Measurements from ENCODE around the gene MED10. TPM values are rescaled to one million over a fixed set of nuclear protein-coding genes. Genes with fewer than 3 reads are reported as not detected.

Gene MED10
- total and polyA plus RNA-seq, 2 experiments from 2014 or later = 15.8 to 63.9 TPM

DNA sequence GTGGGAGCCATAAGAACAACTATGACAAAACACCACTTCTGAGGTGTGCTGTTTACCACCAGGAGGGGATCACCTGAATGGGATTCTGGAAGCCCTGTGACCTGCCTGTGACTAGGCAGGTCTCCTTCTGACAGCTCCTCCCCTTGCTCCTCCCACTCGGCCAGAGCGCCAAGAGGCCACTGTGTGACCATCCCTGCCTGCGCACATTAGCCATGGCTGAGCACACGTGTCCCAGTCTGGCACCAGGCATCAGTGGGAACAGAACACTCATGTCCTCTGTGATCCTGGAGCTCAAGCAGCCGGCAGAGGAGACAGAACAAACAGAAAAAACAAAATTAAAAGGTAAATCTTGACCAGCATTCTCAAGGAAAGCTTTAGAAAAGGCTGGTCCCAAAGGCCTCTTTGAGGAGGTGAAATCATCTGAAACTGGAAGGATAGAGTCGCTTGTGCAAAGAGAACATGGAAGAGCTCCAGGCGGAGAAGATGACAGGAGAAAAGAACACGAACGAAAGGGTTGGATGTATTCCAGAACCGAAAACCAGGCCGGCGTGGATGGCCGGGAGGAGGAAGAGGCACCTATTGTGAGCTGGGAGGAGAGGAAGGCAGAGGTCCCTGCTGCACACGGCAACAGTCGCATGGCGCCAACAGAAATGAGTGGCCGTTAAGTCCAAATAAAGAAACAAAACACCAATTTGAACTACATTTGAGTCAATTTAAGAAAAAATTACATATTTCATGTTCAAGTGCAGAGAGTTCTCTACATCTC is 5.1 kb downstream of the MED10 start:
- H3K36me3 ChIP-seq = peaks cover 42% of the 10 kb centered on the region

GRCh38 chr5:6372251-6373080 is 5.9 kb downstream of the MED10 start:
- Histone ChIP-seq H3K4me1 (ENCODE audit: low read depth) (peaks cover 4% of the 10 kb centered on the region), H3K27me3 (no peaks in the 10 kb centered on the region), H3K4me3 (no peak overlapping the region), H3K9me3 (ENCODE audit: low read depth) (no peaks in the 10 kb centered on the region), H3K36me3 (peaks cover 42% of the 10 kb centered on the region), H3K27ac (no peak overlapping the region)
- TF ChIP-seq, protein P1, sequence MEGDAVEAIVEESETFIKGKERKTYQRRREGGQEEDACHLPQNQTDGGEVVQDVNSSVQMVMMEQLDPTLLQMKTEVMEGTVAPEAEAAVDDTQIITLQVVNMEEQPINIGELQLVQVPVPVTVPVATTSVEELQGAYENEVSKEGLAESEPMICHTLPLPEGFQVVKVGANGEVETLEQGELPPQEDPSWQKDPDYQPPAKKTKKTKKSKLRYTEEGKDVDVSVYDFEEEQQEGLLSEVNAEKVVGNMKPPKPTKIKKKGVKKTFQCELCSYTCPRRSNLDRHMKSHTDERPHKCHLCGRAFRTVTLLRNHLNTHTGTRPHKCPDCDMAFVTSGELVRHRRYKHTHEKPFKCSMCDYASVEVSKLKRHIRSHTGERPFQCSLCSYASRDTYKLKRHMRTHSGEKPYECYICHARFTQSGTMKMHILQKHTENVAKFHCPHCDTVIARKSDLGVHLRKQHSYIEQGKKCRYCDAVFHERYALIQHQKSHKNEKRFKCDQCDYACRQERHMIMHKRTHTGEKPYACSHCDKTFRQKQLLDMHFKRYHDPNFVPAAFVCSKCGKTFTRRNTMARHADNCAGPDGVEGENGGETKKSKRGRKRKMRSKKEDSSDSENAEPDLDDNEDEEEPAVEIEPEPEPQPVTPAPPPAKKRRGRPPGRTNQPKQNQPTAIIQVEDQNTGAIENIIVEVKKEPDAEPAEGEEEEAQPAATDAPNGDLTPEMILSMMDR (IDR thresholded peaks at IDR 0.05; ENCODE audit: low read depth, low read length) = no peak
- no peak for DNase-seq (ENCODE audit: low read depth in 1 of 2, low spot score in 1 of 2)

More for the DNA sequence above, 5.1 kb downstream of the MED10 start:
- TF ChIP-seq, protein P1 (IDR thresholded peaks at IDR 0.05; ENCODE audit: low read depth, low read length) = no peak
- Histone ChIP-seq H3K27ac (no peak overlapping the region), H3K4me1 (ENCODE audit: low read depth) (peaks cover 7% of the 10 kb centered on the region), H3K27me3 (no peaks in the 10 kb centered on the region), H3K4me3 (no peak overlapping the region), H3K9me3 (ENCODE audit: low read depth) (no peaks in the 10 kb centered on the region)
- no peak for DNase-seq (ENCODE audit: low read depth in 1 of 2, low spot score in 1 of 2)

DNA sequence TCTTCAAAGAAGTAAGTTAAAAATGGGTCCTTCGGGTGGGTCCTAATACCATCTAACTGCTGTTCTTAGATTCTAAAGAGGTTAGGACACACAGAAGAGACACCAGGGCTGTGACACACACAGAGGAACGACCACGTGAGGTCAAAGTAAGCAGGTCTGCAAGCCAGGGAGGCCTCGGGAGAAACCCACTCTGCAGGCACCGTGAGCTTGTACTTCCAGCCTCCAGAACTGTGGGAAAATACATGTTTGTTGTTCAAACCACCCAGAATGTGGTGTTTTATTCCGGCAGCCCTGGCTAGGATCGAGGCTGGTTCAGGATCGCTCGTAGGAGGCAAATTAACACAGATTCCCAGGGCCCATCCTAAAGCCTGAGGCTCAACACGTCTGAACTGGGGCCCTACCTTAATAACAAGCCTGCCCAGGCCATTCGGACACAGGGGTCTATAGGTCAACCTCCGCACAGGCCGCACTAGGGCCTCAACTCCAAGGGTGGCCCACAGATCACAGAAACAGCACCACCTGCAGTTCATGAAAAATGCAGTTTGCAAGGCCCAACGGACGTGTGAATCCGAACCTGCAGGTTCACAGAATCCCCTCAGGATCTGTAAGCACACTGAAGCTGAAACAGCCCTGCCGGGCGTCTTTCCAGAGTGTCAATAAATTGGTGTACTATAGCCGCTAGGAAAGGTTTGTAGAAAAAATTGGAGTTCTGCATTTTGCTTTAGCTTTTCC is 7.1 kb downstream of the MED10 start:
- peaks cover 42% of the 10 kb centered on the region for H3K36me3 ChIP-seq
- H3K4me1 ChIP-seq (ENCODE audit: low read depth) = no peaks in the 10 kb centered on the region
- no peak for DNase-seq (ENCODE audit: low read depth in 1 of 2, low spot score in 1 of 2)

DNA sequence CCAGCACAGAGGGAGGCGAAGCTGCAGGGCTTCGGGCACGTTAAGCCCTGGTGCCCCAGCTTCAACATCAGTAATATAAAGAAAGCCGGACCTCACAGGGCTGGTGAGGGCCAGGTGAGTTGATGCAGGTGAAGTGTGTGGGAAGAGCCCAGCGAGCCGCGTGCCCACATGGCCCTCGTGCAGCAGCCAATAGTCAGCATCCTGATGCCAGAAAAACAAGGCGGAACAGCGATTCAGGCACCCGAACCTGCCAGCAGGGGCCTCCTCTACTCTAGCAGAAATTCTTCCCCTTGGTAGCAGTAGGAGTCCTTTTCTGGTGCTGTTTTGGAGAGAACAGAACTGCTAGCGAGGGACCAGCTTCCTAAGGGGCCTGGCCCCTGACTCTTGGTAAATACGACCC is 7.8 kb downstream of the MED10 start:
- H3K9me3 ChIP-seq (ENCODE audit: low read depth) = no peaks in the 10 kb centered on the region
- H3K27ac ChIP-seq = no peak overlapping the region
- no peak overlapping the region for H3K4me3 ChIP-seq
- peaks cover 42% of the 10 kb centered on the region for H3K36me3 ChIP-seq
- TF ChIP-seq, protein P1 (IDR thresholded peaks at IDR 0.05; ENCODE audit: low read depth, low read length) = no peak
- DNase-seq (ENCODE audit: low read depth in 1 of 2, low spot score in 1 of 2) = no peak
- no peaks in the 10 kb centered on the region for H3K27me3 ChIP-seq
- no peaks in the 10 kb centered on the region for H3K4me1 ChIP-seq (ENCODE audit: low read depth)

More for the DNA sequence above, 7.1 kb downstream of the MED10 start:
- no peaks in the 10 kb centered on the region for H3K27me3 ChIP-seq
- H3K4me3 ChIP-seq = no peak overlapping the region
- no peak overlapping the region for H3K27ac ChIP-seq
- TF ChIP-seq, protein P1 (IDR thresholded peaks at IDR 0.05; ENCODE audit: low read depth, low read length) = no peak
- H3K9me3 ChIP-seq (ENCODE audit: low read depth) = no peaks in the 10 kb centered on the region

DNA sequence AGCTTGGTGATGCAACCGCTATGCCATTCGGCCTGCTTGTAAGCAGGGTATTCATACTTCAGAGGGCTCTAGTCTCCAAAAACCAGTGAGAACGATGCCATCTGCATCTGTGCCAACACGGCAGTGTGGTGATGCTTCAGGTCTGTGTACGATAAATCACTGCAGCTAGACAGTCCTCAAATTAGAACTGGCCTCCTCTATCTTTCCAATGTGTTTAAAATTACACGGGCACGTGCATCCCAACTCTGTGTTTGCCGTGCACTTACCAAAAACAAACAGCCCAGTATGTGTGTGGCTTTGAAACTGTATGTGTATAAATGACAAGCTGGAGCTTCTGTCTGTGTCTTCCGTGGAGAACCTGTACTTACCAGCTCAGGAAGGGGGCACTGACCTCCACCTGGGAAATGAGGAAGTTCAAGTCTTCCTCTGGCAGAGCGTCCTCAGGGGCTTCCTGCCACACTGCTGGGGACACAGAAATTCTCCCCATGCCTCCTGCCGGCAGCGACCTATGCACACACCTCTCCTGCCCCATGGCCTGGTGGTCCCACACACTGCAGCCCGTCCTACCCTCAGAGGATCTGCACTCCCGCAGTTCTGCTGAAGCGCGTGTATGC is 12.3 kb downstream of the MED10 start:
- no peak for DNase-seq (ENCODE audit: low read depth in 1 of 2, low spot score in 1 of 2)
- H3K4me3 ChIP-seq = no peak overlapping the region
- H3K27ac ChIP-seq = no peak overlapping the region
- TF ChIP-seq, protein P1 (IDR thresholded peaks at IDR 0.05; ENCODE audit: low read depth, low read length) = no peak
- peaks cover 5% of the 10 kb centered on the region for H3K36me3 ChIP-seq
- H3K4me1 ChIP-seq (ENCODE audit: low read depth) = no peaks in the 10 kb centered on the region
- no peaks in the 10 kb centered on the region for H3K9me3 ChIP-seq (ENCODE audit: low read depth)
- H3K27me3 ChIP-seq = no peaks in the 10 kb centered on the region

All from cardiac muscle cell (in vitro differentiated cells and primary cell).